K562 (cell line): Measurements from ENCODE around the gene TK1. TPM values are rescaled to one million over a fixed set of nuclear protein-coding genes. Genes with fewer than 3 reads are reported as not detected.

Experiments used
- CBFA2T2 ChIP-seq: fragments of 450-650 bp; conservative IDR thresholded peaks from 2 replicates; pipeline ENCODE4 v1.6.1; 2017; ENCODE audit warnings: mild to moderate bottlenecking
- CBFB ChIP-seq: sonication (generic); formaldehyde crosslinking; IDR thresholded peaks from 2 replicates; pipeline ENCODE4 v1.4.0; 2020; ENCODE audit warnings: mild to moderate bottlenecking, missing genetic modification reagents
- CXXC5 ChIP-seq: fragments of 250-450 bp; sonication (Bioruptor Pico); IDR thresholded peaks from 2 replicates; pipeline ENCODE4 v1.8.0; 2022; ENCODE audit warnings: inconsistent platforms, mild to moderate bottlenecking, moderate library complexity
- DACH1 ChIP-seq: fragments of 450-650 bp; IDR thresholded peaks from 2 replicates; pipeline ENCODE4 v1.6.1; 2018; ENCODE audit not compliant: partially characterized antibody
- DDX20 ChIP-seq: fragments of 450-650 bp; IDR thresholded peaks from 2 replicates; pipeline ENCODE4 v1.6.1; 2016; ENCODE audit warnings: missing genetic modification characterization, low read depth, mild to moderate bottlenecking, missing compliant biosample characterization, moderate library complexity
- GATA2 ChIP-seq: sonication (generic); formaldehyde crosslinking; IDR thresholded peaks from 2 replicates; pipeline ENCODE4 v1.4.0; 2020; ENCODE audit warnings: mild to moderate bottlenecking, missing genetic modification reagents
- MIER1 ChIP-seq: fragments of 450-650 bp; IDR thresholded peaks from 2 replicates; pipeline ENCODE4 v1.6.1; 2016; ENCODE audit warnings: antibody characterized with exemption, mild to moderate bottlenecking, low read depth
- NRF1 ChIP-seq, 2 experiments: fragments of 450-650 bp; IDR thresholded peaks in 1 of 2; conservative IDR thresholded peaks in 1 of 2; 2 replicates each; pipeline ENCODE4 v1.6.1; 2014; ENCODE audit warnings: mild to moderate bottlenecking in 2 of 2
- POLR2H ChIP-seq: IDR thresholded peaks from 2 replicates; pipeline ENCODE4 v1.6.1; 2016; ENCODE audit warnings: missing genetic modification characterization, low read depth, mild to moderate bottlenecking, control low read depth, missing compliant biosample characterization, moderate library complexity
- SMARCA5 ChIP-seq: fragments of 450-650 bp; IDR thresholded peaks from 2 replicates; pipeline ENCODE4 v1.6.1; 2016
- SRSF1 ChIP-seq: fragments of 200-400 bp; formaldehyde crosslinking; IDR thresholded peaks from 2 replicates; pipeline ENCODE4 v1.6.1; 2017; ENCODE audit warnings: mild to moderate bottlenecking, low read depth, low read length, moderate library complexity
- TCF3 ChIP-seq: sonication (generic); formaldehyde crosslinking; IDR thresholded peaks from 2 replicates; pipeline ENCODE4 v1.4.0; 2020; ENCODE audit warnings: mild to moderate bottlenecking, missing genetic modification reagents
- THRAP3 ChIP-seq: fragments of 450-650 bp; IDR thresholded peaks from 2 replicates; pipeline ENCODE4 v1.6.1; 2016; ENCODE audit warnings: mild to moderate bottlenecking, inconsistent platforms, borderline replicate concordance
- ZNF384 ChIP-seq: IDR thresholded peaks from 2 replicates; pipeline ENCODE4 v1.6.1; 2012; ENCODE audit warnings: low read depth, low read length, improper control_type of control experiment
- ZNF436 ChIP-seq: fragments of 250-450, 450-650 bp; sonication (Bioruptor Pico); formaldehyde crosslinking; IDR thresholded peaks from 2 replicates; pipeline ENCODE4 v1.7.0; 2020; ENCODE audit warnings: mild to moderate bottlenecking
- ZNF780A ChIP-seq: fragments of 250-450 bp; sonication (Bioruptor Pico); IDR thresholded peaks from 2 replicates; pipeline ENCODE4 v1.5.0; 2021; ENCODE audit warnings: mild to moderate bottlenecking
- polyA plus RNA-seq, 8 experiments: library from polyadenylated mRNA; depleted of rRNA in 4 of 8; stranded (reverse) in 5 of 8; unstranded in 3 of 8; fragments of >200 nt; fragmentation: Nextera tagmentation in 2 of 8; fragmentation: Illumina TruSeq in 1 of 8; extraction: Ambion mirVana in 2 of 8; extraction: Trizol in 1 of 8; gene quantifications; 2 replicates each; pipeline versions ENCODE4 v1.2.1 to v1.2.3, GENCODE V29; 2011 to 2014; ENCODE audit warnings: inconsistent platforms in 1 of 8, missing spikeins in 1 of 8
- total RNA-seq, 7 experiments: library from RNA; depleted of rRNA in 6 of 7; stranded (reverse); fragments of >200 nt in 6 of 7; fragmentation: Illumina TruSeq in 2 of 7; extraction: Trizol in 2 of 7; gene quantifications; 2 replicates each; pipeline versions ENCODE4 v1.2.1 to v1.2.3, GENCODE V29; 2011 to 2021; ENCODE audit warnings: low replicate concordance in 1 of 7
- TF ChIP-seq, protein P1 (sequence below): fragments of 250-450 bp; sonication (Bioruptor Pico); IDR thresholded peaks from 2 replicates; pipeline ENCODE4 v1.8.0; 2021; ENCODE audit warnings: mild to moderate bottlenecking, moderate library complexity
- TF ChIP-seq, protein P2 (sequence below): sonication (generic); formaldehyde crosslinking; IDR thresholded peaks from 2 replicates; pipeline ENCODE4 v1.4.0; 2020; ENCODE audit warnings: mild to moderate bottlenecking, missing genetic modification reagents
- TF ChIP-seq, protein P3 (sequence below): IDR thresholded peaks from 3 replicates; pipeline ENCODE4 v1.6.1; 2011; ENCODE audit warnings: borderline replicate concordance, mild to moderate bottlenecking; ENCODE audit not compliant: insufficient read length, insufficient read depth
- TF ChIP-seq, protein P4 (sequence below): fragments of 250-450 bp; sonication (Bioruptor Pico); IDR thresholded peaks from 2 replicates; pipeline ENCODE4 v1.8.0; 2022; ENCODE audit warnings: moderate library complexity, mild to moderate bottlenecking, inconsistent platforms
- TF ChIP-seq, protein P5 (sequence below): fragments of 450-650 bp; formaldehyde crosslinking; IDR thresholded peaks from 2 replicates; pipeline ENCODE4 v1.4.0; 2022; ENCODE audit warnings: missing genetic modification characterization
- TF ChIP-seq, protein P6 (sequence below): sonication (generic); formaldehyde crosslinking; IDR thresholded peaks from 2 replicates; pipeline ENCODE4 v1.8.0; 2022; ENCODE audit warnings: mild to moderate bottlenecking, low read depth, missing genetic modification reagents

The TK1 gene
- total and polyA plus RNA-seq, 9 of the 15 experiments (the other 6 are each of a cell fraction or from before 2014, with no cell fraction given), result 8.4 to 280 (median 103) TPM

DNA sequence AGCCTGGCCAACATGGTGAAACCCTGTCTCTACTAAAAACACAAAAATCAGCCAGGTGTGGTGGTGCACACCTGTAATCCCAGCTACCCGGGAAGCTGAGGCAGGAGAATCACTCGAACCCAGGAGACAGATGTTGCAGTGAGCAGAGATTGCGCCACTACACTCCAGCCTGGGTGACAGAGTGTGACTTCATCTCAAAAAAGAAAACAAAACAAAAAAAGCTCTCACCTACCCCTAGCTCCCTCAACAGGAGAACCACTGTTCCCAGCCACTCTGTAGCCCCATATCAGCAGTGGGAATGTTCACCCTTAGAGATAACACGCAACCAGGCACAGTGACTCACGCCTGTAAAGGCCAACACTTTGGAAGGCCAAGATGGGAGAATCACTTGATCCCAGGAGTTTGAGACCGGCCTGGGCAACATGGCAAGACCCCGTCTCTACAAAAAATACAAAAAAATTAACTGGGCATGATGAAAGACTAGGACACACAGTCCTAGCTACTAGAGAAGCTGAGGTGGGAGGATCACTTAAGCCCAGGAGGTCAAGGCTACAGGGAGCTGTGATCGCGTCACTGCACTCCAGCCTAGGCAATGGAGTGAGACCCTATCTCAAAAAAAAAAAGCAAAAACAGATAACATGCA is 50.9 kb downstream of the TK1 start (continued):
- TF ChIP-seq CXXC5, result no peak; the same call in 1 of the 2 replicates
- TF ChIP-seq MIER1, result no peak
- TF ChIP-seq, protein P1, sequence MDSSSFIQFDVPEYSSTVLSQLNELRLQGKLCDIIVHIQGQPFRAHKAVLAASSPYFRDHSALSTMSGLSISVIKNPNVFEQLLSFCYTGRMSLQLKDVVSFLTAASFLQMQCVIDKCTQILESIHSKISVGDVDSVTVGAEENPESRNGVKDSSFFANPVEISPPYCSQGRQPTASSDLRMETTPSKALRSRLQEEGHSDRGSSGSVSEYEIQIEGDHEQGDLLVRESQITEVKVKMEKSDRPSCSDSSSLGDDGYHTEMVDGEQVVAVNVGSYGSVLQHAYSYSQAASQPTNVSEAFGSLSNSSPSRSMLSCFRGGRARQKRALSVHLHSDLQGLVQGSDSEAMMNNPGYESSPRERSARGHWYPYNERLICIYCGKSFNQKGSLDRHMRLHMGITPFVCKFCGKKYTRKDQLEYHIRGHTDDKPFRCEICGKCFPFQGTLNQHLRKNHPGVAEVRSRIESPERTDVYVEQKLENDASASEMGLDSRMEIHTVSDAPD, result no peak
- TF ChIP-seq, protein P2, sequence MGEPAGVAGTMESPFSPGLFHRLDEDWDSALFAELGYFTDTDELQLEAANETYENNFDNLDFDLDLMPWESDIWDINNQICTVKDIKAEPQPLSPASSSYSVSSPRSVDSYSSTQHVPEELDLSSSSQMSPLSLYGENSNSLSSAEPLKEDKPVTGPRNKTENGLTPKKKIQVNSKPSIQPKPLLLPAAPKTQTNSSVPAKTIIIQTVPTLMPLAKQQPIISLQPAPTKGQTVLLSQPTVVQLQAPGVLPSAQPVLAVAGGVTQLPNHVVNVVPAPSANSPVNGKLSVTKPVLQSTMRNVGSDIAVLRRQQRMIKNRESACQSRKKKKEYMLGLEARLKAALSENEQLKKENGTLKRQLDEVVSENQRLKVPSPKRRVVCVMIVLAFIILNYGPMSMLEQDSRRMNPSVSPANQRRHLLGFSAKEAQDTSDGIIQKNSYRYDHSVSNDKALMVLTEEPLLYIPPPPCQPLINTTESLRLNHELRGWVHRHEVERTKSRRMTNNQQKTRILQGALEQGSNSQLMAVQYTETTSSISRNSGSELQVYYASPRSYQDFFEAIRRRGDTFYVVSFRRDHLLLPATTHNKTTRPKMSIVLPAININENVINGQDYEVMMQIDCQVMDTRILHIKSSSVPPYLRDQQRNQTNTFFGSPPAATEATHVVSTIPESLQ, result 0 out of 2 replicates have a peak, but pooled peaks have one; percentile 59
- TF ChIP-seq ZNF384, result 0 out of 2 replicates have a peak, but pooled peaks have one; percentile 9
- TF ChIP-seq, protein P3, sequence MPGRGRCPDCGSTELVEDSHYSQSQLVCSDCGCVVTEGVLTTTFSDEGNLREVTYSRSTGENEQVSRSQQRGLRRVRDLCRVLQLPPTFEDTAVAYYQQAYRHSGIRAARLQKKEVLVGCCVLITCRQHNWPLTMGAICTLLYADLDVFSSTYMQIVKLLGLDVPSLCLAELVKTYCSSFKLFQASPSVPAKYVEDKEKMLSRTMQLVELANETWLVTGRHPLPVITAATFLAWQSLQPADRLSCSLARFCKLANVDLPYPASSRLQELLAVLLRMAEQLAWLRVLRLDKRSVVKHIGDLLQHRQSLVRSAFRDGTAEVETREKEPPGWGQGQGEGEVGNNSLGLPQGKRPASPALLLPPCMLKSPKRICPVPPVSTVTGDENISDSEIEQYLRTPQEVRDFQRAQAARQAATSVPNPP, result no peak
- TF ChIP-seq DACH1, result no peak
- TF ChIP-seq THRAP3, result no peak
- TF ChIP-seq SMARCA5, result peak; percentile 37; the same call in 1 of the 2 replicates
- TF ChIP-seq, protein P4, sequence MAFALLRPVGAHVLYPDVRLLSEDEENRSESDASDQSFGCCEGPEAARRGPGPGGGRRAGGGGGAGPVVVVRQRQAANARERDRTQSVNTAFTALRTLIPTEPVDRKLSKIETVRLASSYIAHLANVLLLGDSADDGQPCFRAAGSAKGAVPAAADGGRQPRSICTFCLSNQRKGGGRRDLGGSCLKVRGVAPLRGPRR (CRISPR knock-in tag), result no peak
- TF ChIP-seq CBFB, result no peak
- TF ChIP-seq CBFA2T2, result peak; percentile 33
- no peak for TF ChIP-seq GATA2 (CRISPR knock-in tag)
- TF ChIP-seq, protein P5, sequence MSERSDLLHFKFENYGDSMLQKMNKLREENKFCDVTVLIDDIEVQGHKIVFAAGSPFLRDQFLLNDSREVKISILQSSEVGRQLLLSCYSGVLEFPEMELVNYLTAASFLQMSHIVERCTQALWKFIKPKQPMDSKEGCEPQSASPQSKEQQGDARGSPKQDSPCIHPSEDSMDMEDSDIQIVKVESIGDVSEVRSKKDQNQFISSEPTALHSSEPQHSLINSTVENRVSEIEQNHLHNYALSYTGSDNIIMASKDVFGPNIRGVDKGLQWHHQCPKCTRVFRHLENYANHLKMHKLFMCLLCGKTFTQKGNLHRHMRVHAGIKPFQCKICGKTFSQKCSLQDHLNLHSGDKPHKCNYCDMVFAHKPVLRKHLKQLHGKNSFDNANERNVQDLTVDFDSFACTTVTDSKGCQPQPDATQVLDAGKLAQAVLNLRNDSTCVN (CRISPR knock-in tag), result no peak
- no peak for TF ChIP-seq ZNF780A (CRISPR knock-in tag)
- peak; percentile 25; a peak in 1 of 4 replicates for TF ChIP-seq NRF1 (conservative IDR thresholded peaks at IDR 0.05 in 1 of 2, IDR thresholded peaks at IDR 0.05 in 1 of 2)
- peak; percentile 52 for TF ChIP-seq TCF3
- no peak for TF ChIP-seq ZNF436
- TF ChIP-seq, protein P6, sequence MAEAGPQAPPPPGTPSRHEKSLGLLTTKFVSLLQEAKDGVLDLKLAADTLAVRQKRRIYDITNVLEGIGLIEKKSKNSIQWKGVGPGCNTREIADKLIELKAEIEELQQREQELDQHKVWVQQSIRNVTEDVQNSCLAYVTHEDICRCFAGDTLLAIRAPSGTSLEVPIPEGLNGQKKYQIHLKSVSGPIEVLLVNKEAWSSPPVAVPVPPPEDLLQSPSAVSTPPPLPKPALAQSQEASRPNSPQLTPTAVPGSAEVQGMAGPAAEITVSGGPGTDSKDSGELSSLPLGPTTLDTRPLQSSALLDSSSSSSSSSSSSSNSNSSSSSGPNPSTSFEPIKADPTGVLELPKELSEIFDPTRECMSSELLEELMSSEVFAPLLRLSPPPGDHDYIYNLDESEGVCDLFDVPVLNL (CRISPR knock-in tag), result no peak
- no peak for TF ChIP-seq DDX20
- TF ChIP-seq SRSF1, result no peak
- TF ChIP-seq POLR2H, result no peak
